Activated T-cell treated with anti-CD3 and anti-CD28 coated beads, Interleukin-2, amount 50 U/mL, for 1 hour (primary cell): ENCODE results near the gene TRPV3.
"Not testable (repeated sequence)": the region's sequence is repeated elsewhere in the genome, so short reads cannot be mapped to it uniquely, and the experiment has no call there.

Experiments
- DNase-seq: peaks from one replicate; pipeline ENCODE4 v3.0.0-alpha.2; 2020

The TRPV3 gene

DNA sequence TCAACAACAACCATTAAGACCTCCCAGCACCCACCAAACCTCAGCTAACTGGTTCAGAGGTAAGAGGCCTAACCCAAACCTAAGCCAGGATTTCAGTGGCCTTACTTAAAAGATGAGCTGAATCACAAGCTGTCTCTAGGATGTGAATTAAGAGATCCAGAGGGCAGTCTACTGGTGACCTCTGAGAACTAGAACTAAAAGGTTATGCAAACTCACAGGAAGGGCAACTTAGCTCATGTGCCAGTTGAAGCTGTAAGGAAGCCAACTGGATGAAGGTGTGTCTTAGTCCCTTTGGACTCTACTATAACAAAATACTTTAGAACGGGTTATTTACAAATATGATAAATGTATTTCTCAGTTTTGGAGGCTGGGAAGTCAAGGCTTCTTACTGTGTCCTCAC is 91.3 kb downstream of the TRPV3 start:
- DNase-seq: not testable (repeated sequence)
